ENCODE data around the gene GDA. TPM values are rescaled to one million over a fixed set of nuclear protein-coding genes. Genes with fewer than 3 reads are reported as not detected.

The GDA gene
- total RNA-seq, 4 donors from 2014 or later, result 0.76 to 2.4 TPM; not detected in 2

GRCh38 chr9:72150127-72150526, 887 bp downstream of the GDA start:
- Histone ChIP-seq H3K4me3 (no peak overlapping the region), H3K36me3 (no peaks in the 10 kb centered on the region), H3K27ac (no peak overlapping the region), H3K4me1 (peaks cover 0 to 10% (median 0%) of the 10 kb centered on the region in 3 donors), H3K27me3 (peaks cover 0 to 57% (median 3%) of the 10 kb centered on the region in 4 donors), H3K9me3 (no peaks in the 10 kb centered on the region)
- DNase-seq, result no peak
- no peak for TF ChIP-seq CTCF (IDR thresholded peaks at IDR 0.05)
- TF ChIP-seq POLR2A (IDR thresholded peaks at IDR 0.05), result no peak
- 64 to 65% methylated on average over 7 of the region's 7 CpGs for WGBS, 2 donors
- intact Hi-C loops (cut with DNase I), result no loop called here

- 58 to 71% methylated on average over 6 of the region's 6 CpGs for WGBS, 2 donors
- no peak for DNase-seq
- H3K9me3 ChIP-seq, result no peaks in the 10 kb centered on the region
- TF ChIP-seq CTCF (IDR thresholded peaks at IDR 0.05), result no peak
- no peak for TF ChIP-seq POLR2A (IDR thresholded peaks at IDR 0.05)
- H3K27ac ChIP-seq, result no peak overlapping the region
- peaks cover 0 to 10% (median 0%) of the 10 kb centered on the region in 3 donors for H3K4me1 ChIP-seq
- intact Hi-C loops (cut with DNase I), result no loop called here
- no peaks in the 10 kb centered on the region for H3K36me3 ChIP-seq
- peaks cover 0 to 57% (median 3%) of the 10 kb centered on the region in 4 donors for H3K27me3 ChIP-seq
- no peak overlapping the region for H3K4me3 ChIP-seq
Measured at GRCh38 chr9:72150661-72151060, 1.4 kb downstream of the GDA start.

DNA sequence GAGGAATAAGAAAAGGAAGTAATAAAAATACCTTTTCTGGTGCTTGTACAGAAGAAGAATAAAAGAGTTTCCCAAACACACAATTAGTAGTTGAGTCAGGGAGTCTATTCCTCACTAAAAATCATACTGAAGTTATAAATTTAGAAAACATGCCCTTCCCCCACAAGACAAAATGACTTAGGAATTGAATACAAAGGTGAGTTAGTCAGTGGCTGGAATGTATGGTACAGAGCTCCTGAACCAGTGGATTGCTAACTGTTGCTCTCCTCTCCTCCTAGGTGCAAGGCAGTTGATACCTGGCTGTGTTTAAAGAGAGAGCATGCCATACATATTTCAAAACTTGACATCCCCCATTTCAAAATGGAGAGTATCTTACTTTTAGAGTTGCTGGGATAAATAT, 1.9 kb downstream of the GDA start:
- H3K4me3 ChIP-seq, result no peak overlapping the region
- no peaks in the 10 kb centered on the region for H3K36me3 ChIP-seq
- intact Hi-C loops (cut with DNase I), result no loop called here
- DNase-seq, result no peak
- H3K9me3 ChIP-seq, result no peaks in the 10 kb centered on the region
- H3K4me1 ChIP-seq, result peaks cover 0 to 10% (median 0%) of the 10 kb centered on the region in 3 donors
- H3K27me3 ChIP-seq, result peaks cover 0 to 54% (median 3%) of the 10 kb centered on the region in 4 donors
- H3K27ac ChIP-seq, result no peak overlapping the region
- no peak for TF ChIP-seq POLR2A (IDR thresholded peaks at IDR 0.05)
- TF ChIP-seq CTCF (IDR thresholded peaks at IDR 0.05), result no peak

GRCh38 chr9:72154468-72155285, 5.4 kb downstream of the GDA start:
- H3K36me3 ChIP-seq, result no peaks in the 10 kb centered on the region
- intact Hi-C loops (cut with DNase I), result no loop called here
- no peak overlapping the region for H3K4me3 ChIP-seq
- peaks cover 0 to 20% (median under 1%) of the 10 kb centered on the region in 4 donors for H3K27me3 ChIP-seq
- peaks cover 0 to 2% (median 0%) of the 10 kb centered on the region in 3 donors for H3K4me1 ChIP-seq
- DNase-seq, result no peak
- H3K27ac ChIP-seq, result no peak overlapping the region
- 65 to 73% methylated on average over 9 of the region's 9 CpGs for WGBS, 2 donors
- H3K9me3 ChIP-seq, result no peaks in the 10 kb centered on the region
- TF ChIP-seq CTCF (IDR thresholded peaks at IDR 0.05) (no peak), POLR2A (IDR thresholded peaks at IDR 0.05) (no peak)

- DNase-seq, result no peak
- no peak for TF ChIP-seq CTCF (IDR thresholded peaks at IDR 0.05)
- no peak for TF ChIP-seq POLR2A (IDR thresholded peaks at IDR 0.05)
Measured at GRCh38 chr9:72155301-72155700, 6.1 kb downstream of the GDA start.

More at GRCh38 chr9:72155301-72155700, 6.1 kb downstream of the GDA start:
- H3K4me1 ChIP-seq, result no peaks in the 10 kb centered on the region
- 84 to 87% methylated on average over 2 of the region's 2 CpGs for WGBS, 2 donors
- no peaks in the 10 kb centered on the region for H3K36me3 ChIP-seq
- peaks cover 0 to 14% (median 0%) of the 10 kb centered on the region in 4 donors for H3K27me3 ChIP-seq
- no peak overlapping the region for H3K27ac ChIP-seq
- no peak overlapping the region for H3K4me3 ChIP-seq
- H3K9me3 ChIP-seq, result no peaks in the 10 kb centered on the region
- intact Hi-C loops (cut with DNase I), result no loop called here

Data from esophagus squamous epithelium (tissue), 5 donors.